BE2C (cell line): Measurements from ENCODE around the gene PAFAH1B1.
"Not testable (repeated sequence)": the region's sequence is repeated elsewhere in the genome, so short reads cannot be mapped to it uniquely, and the experiment has no call there.

ENCODE experiments used
- DNase-seq: peaks from one replicate; pipeline ENCODE4 v3.0.0-alpha.2; 2020
- H3K27me3 ChIP-seq: fragments of 250-450 bp; sonication (Bioruptor Pico); 2 replicates; pipeline ENCODE4 v1.5.1; 2020; ENCODE audit warnings: mild to moderate bottlenecking
- H3K36me3 ChIP-seq: fragments of 250-450 bp; sonication (Bioruptor Pico); 2 replicates; pipeline ENCODE4 v1.5.1; 2020; ENCODE audit warnings: mild to moderate bottlenecking
- H3K4me1 ChIP-seq: fragments of 250-450 bp; sonication (Bioruptor Pico); 2 replicates; pipeline ENCODE4 v1.5.1; 2020
- H3K4me3 ChIP-seq: 2 replicates; pipeline ENCODE4 v1.5.1; 2011; ENCODE audit warnings: low read depth, low read length
- H3K9me3 ChIP-seq: fragments of 250-450 bp; sonication (Bioruptor Pico); 2 replicates; pipeline ENCODE4 v1.5.1; 2020
- CTCF ChIP-seq: IDR thresholded peaks from 2 replicates; pipeline ENCODE4 v1.5.1; 2012; ENCODE audit warnings: mild to moderate bottlenecking, low read depth, low read length

PAFAH1B1 gene

GRCh38 chr17:2644971-2645370 lies 51.5 kb downstream of the PAFAH1B1 start:
- DNase-seq, result no peak
- H3K4me1 ChIP-seq, result no peaks in the 10 kb centered on the region
- peaks cover 3% of the 10 kb centered on the region for H3K36me3 ChIP-seq
- H3K9me3 ChIP-seq, result no peaks in the 10 kb centered on the region
- H3K27me3 ChIP-seq, result no peaks in the 10 kb centered on the region
- TF ChIP-seq CTCF, result no peak
- no peak overlapping the region for H3K4me3 ChIP-seq

GRCh38 chr17:2647957-2648356 lies 54.5 kb downstream of the PAFAH1B1 start:
- TF ChIP-seq CTCF, result no peak
- DNase-seq, result no peak
- Histone ChIP-seq H3K9me3 (no peaks in the 10 kb centered on the region), H3K36me3 (no peaks in the 10 kb centered on the region; the same call in 1 of the 2 replicates), H3K4me3 (no peak overlapping the region), H3K4me1 (no peaks in the 10 kb centered on the region), H3K27me3 (no peaks in the 10 kb centered on the region)

- no peaks in the 10 kb centered on the region for H3K27me3 ChIP-seq
- DNase-seq, result no peak
- no peak for TF ChIP-seq CTCF
- H3K4me1 ChIP-seq, result no peaks in the 10 kb centered on the region
- no peaks in the 10 kb centered on the region for H3K9me3 ChIP-seq
- no peak overlapping the region for H3K4me3 ChIP-seq
- no peaks in the 10 kb centered on the region; the same call in 1 of the 2 replicates for H3K36me3 ChIP-seq
Observed at GRCh38 chr17:2649191-2649590, 55.7 kb downstream of the PAFAH1B1 start.

GRCh38 chr17:2652911-2653310 lies 59.5 kb downstream of the PAFAH1B1 start:
- not testable (repeated sequence) for H3K36me3 ChIP-seq, DNase-seq, H3K27me3 ChIP-seq, H3K4me3 ChIP-seq, H3K4me1 ChIP-seq, H3K9me3 ChIP-seq

DNA sequence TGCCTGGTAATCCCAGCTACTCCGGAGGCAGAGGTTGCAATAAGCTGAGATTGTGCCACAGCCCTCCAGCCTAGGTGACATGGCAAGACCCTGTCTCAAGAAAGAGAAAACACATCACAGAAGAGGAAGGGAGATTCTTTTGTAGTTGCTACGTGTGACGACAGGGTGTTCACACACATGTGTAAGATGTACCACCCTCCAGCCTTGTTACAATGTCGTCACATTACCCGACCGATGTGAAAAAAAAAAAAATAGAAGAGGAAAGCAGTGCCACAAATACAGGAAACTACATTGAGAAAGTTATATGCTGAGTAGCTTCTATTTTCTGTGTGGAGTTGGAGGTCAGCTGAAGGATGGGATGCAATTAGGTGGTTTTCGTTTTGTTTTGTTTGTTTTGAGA lies 62.1 kb downstream of the PAFAH1B1 start:
- no peaks in the 10 kb centered on the region for H3K9me3 ChIP-seq
- no peaks in the 10 kb centered on the region; the same call in 1 of the 2 replicates for H3K36me3 ChIP-seq
- DNase-seq, result no peak
- no peak for TF ChIP-seq CTCF
- no peaks in the 10 kb centered on the region for H3K4me1 ChIP-seq
- no peaks in the 10 kb centered on the region for H3K27me3 ChIP-seq
- H3K4me3 ChIP-seq, result no peak overlapping the region

- H3K27me3 ChIP-seq, result no peaks in the 10 kb centered on the region
- H3K9me3 ChIP-seq, result no peaks in the 10 kb centered on the region
- no peak for DNase-seq
- no peaks in the 10 kb centered on the region for H3K36me3 ChIP-seq
- H3K4me1 ChIP-seq, result no peaks in the 10 kb centered on the region
- TF ChIP-seq CTCF, result no peak
- H3K4me3 ChIP-seq, result no peak overlapping the region
Observed at GRCh38 chr17:2656283-2656682, 62.8 kb downstream of the PAFAH1B1 start.

- not testable (repeated sequence) for H3K9me3 ChIP-seq, H3K4me1 ChIP-seq, H3K4me3 ChIP-seq, DNase-seq, H3K27me3 ChIP-seq, H3K36me3 ChIP-seq
Observed at GRCh38 chr17:2659337-2659736, 65.9 kb downstream of the PAFAH1B1 start.

GRCh38 chr17:2660410-2660809 lies 67.0 kb downstream of the PAFAH1B1 start:
- DNase-seq, H3K9me3 ChIP-seq, H3K36me3 ChIP-seq, H3K4me1 ChIP-seq, H3K4me3 ChIP-seq, H3K27me3 ChIP-seq: not testable (repeated sequence)
